Stimulated activated naive CD8-positive, alpha-beta T cell treated with anti-CD3 and anti-CD28 coated beads, Interleukin-15, Interleukin-2, amounts not matched to agents 100 U/mL and 50 U/mL, for 24 hours (primary cell): ENCODE results near the gene IQCH.
"Not testable (repeated sequence)": the region's sequence is repeated elsewhere in the genome, so short reads cannot be mapped to it uniquely, and the experiment has no call there.

Experiments used
- ATAC-seq: fragments of 150-1000 bp; cut with Tn5 transposase; one replicate; pipeline ENCODE4 v1.10.0; 2021
- DNase-seq: peaks from one replicate; pipeline ENCODE4 v3.0.0; 2021

IQCH gene

GRCh38 chr15:67246606-67247005 lies 8.0 kb upstream of the IQCH start:
- not testable (repeated sequence) for DNase-seq, ATAC-seq

- ATAC-seq = no peak
- no peak for DNase-seq
Observed at GRCh38 chr15:67248011-67248505, 6.5 kb upstream of the IQCH start.

- no peak for DNase-seq
Observed at GRCh38 chr15:67249830-67250229, 4.8 kb upstream of the IQCH start.

GRCh38 chr15:67251318-67251717 lies 3.3 kb upstream of the IQCH start:
- ATAC-seq (no peak), DNase-seq (no peak)

More at GRCh38 chr15:67249830-67250229, 4.8 kb upstream of the IQCH start:
- no peak for ATAC-seq

- DNase-seq (no peak), ATAC-seq (no peak)
Observed at GRCh38 chr15:67253101-67253500, 1.5 kb upstream of the IQCH start.

GRCh38 chr15:67253549-67254237 lies 893 bp upstream of the IQCH start:
- ATAC-seq (no peak), DNase-seq (no peak)

- ATAC-seq (no peak), DNase-seq (no peak)
Observed at GRCh38 chr15:67256051-67256450, 1.5 kb downstream of the IQCH start.

- ATAC-seq, DNase-seq: not testable (repeated sequence)
Observed at GRCh38 chr15:67258412-67258811, 3.8 kb downstream of the IQCH start.

- ATAC-seq (no peak), DNase-seq (no peak)
Observed at GRCh38 chr15:67259379-67259778, 4.8 kb downstream of the IQCH start.

- DNase-seq (no peak), ATAC-seq (no peak)
Observed at GRCh38 chr15:67259806-67260205, 5.2 kb downstream of the IQCH start.

- no peak for ATAC-seq
- no peak for DNase-seq
Observed at GRCh38 chr15:67266870-67267269, 12.3 kb downstream of the IQCH start.

- DNase-seq = no peak
- no peak for ATAC-seq
Observed at GRCh38 chr15:67267440-67267839, 12.9 kb downstream of the IQCH start.

GRCh38 chr15:67267951-67268941 lies 13.7 kb downstream of the IQCH start:
- ATAC-seq (no peak), DNase-seq (no peak)

GRCh38 chr15:67274236-67274635 lies 19.6 kb downstream of the IQCH start:
- ATAC-seq (no peak), DNase-seq (no peak)

- DNase-seq (no peak), ATAC-seq (no peak)
Observed at GRCh38 chr15:67276666-67277065, 22.1 kb downstream of the IQCH start.

- ATAC-seq (no peak), DNase-seq (no peak)
Observed at GRCh38 chr15:67280217-67280616, 25.6 kb downstream of the IQCH start.

GRCh38 chr15:67281714-67282113 lies 27.1 kb downstream of the IQCH start:
- no peak for ATAC-seq
- DNase-seq = no peak

GRCh38 chr15:67285625-67286024 lies 31.0 kb downstream of the IQCH start:
- not testable (repeated sequence) for ATAC-seq, DNase-seq

- DNase-seq, ATAC-seq: not testable (repeated sequence)
Observed at GRCh38 chr15:67286400-67286799, 31.8 kb downstream of the IQCH start.

- no peak for DNase-seq
Observed at GRCh38 chr15:67290319-67290718, 35.7 kb downstream of the IQCH start.

GRCh38 chr15:67296188-67296587 lies 41.6 kb downstream of the IQCH start:
- DNase-seq = no peak
- no peak for ATAC-seq

More at GRCh38 chr15:67290319-67290718, 35.7 kb downstream of the IQCH start:
- ATAC-seq = no peak

GRCh38 chr15:67296684-67297083 lies 42.1 kb downstream of the IQCH start:
- DNase-seq = no peak
- no peak for ATAC-seq
